HepG2 (cell line): ENCODE measurements around the gene MED25. TPM values are rescaled to one million over a fixed set of nuclear protein-coding genes. Genes with fewer than 3 reads are reported as not detected.

Experiments
- ARNT ChIP-seq: fragments of 450-650 bp; IDR thresholded peaks from 2 replicates; pipeline ENCODE4 v1.6.1; 2017
- ASH2L ChIP-seq: fragments of 300-600, 200-600 bp; sonication (generic); IDR thresholded peaks from 2 replicates; pipeline ENCODE4 v1.7.0; 2017; ENCODE audit warnings: low read depth, mild to moderate bottlenecking, moderate library complexity, mixed read lengths, low read length; ENCODE audit not compliant: insufficient read length
- CSRNP1 ChIP-seq: sonication (generic); formaldehyde crosslinking; IDR thresholded peaks from 2 replicates; pipeline ENCODE4 v1.8.1; 2023; ENCODE audit warnings: mild to moderate bottlenecking, missing genetic modification reagents
- DNMT3B ChIP-seq: conservative IDR thresholded peaks from 2 replicates; pipeline ENCODE4 v1.6.1; 2016; ENCODE audit warnings: missing biosample characterization, control low read depth
- HHEX ChIP-seq: IDR thresholded peaks from 2 replicates; pipeline ENCODE4 v1.6.1; 2016; ENCODE audit warnings: control low read depth
- HIVEP1 ChIP-seq: sonication (generic); formaldehyde crosslinking; IDR thresholded peaks from 2 replicates; pipeline ENCODE4 v1.4.0; 2020; ENCODE audit warnings: mild to moderate bottlenecking, missing genetic modification reagents
- HOXA9 ChIP-seq: sonication (generic); formaldehyde crosslinking; IDR thresholded peaks from 2 replicates; pipeline ENCODE4 v1.8.1; 2022; ENCODE audit warnings: missing genetic modification reagents, mild to moderate bottlenecking, moderate library complexity, borderline replicate concordance
- ISL2 ChIP-seq: sonication (generic); formaldehyde crosslinking; IDR thresholded peaks from 2 replicates; pipeline ENCODE4 v1.5.0; 2020; ENCODE audit warnings: missing genetic modification reagents
- JARID2 ChIP-seq: sonication (generic); formaldehyde crosslinking; IDR thresholded peaks from 2 replicates; pipeline ENCODE4 v1.8.1; 2023; ENCODE audit warnings: missing genetic modification reagents, inconsistent platforms; ENCODE audit not compliant: insufficient replicate concordance
- KDM5B ChIP-seq: sonication (generic); formaldehyde crosslinking; IDR thresholded peaks from 2 replicates; pipeline ENCODE4 v1.4.0; 2020; ENCODE audit warnings: missing genetic modification reagents, mild to moderate bottlenecking, borderline replicate concordance
- KLF15 ChIP-seq: sonication (generic); formaldehyde crosslinking; IDR thresholded peaks from 2 replicates; pipeline ENCODE4 v1.8.1; 2023; ENCODE audit warnings: borderline replicate concordance, mild to moderate bottlenecking, inconsistent platforms, missing genetic modification reagents, mixed read lengths
- MAFG ChIP-seq: sonication (generic); formaldehyde crosslinking; IDR thresholded peaks from 2 replicates; pipeline ENCODE4 v1.5.1; 2020; ENCODE audit warnings: mild to moderate bottlenecking, missing genetic modification reagents
- MED8 ChIP-seq: sonication (generic); formaldehyde crosslinking; IDR thresholded peaks from 2 replicates; pipeline ENCODE4 v1.8.1; 2023; ENCODE audit warnings: mild to moderate bottlenecking, missing genetic modification reagents; ENCODE audit not compliant: insufficient replicate concordance
- MXD4 ChIP-seq: IDR thresholded peaks from 2 replicates; pipeline ENCODE4 v1.6.1; 2016; ENCODE audit warnings: mild to moderate bottlenecking, missing biosample characterization, missing genetic modification reagents
- MYPOP ChIP-seq: sonication (generic); formaldehyde crosslinking; IDR thresholded peaks from 2 replicates; pipeline ENCODE4 v1.8.1; 2023; ENCODE audit warnings: mild to moderate bottlenecking, moderate library complexity, missing genetic modification reagents
- NR0B2 ChIP-seq: sonication (generic); formaldehyde crosslinking; IDR thresholded peaks from 2 replicates; pipeline ENCODE4 v1.4.0; 2020; ENCODE audit warnings: mild to moderate bottlenecking, missing genetic modification reagents
- RARA ChIP-seq: IDR thresholded peaks from 2 replicates; pipeline ENCODE4 v1.6.1; 2016; ENCODE audit warnings: missing genetic modification reagents, missing compliant biosample characterization
- SP140L ChIP-seq: sonication (generic); formaldehyde crosslinking; IDR thresholded peaks from 2 replicates; pipeline ENCODE4 v1.4.0; 2020; ENCODE audit warnings: missing genetic modification reagents, borderline replicate concordance
- TFE3 ChIP-seq: IDR thresholded peaks from 2 replicates; pipeline ENCODE4 v1.6.1; 2016
- ZNF10 ChIP-seq: sonication (generic); formaldehyde crosslinking; IDR thresholded peaks from 2 replicates; pipeline ENCODE4 v1.4.0; 2020; ENCODE audit warnings: mild to moderate bottlenecking, low read depth, missing genetic modification reagents, borderline replicate concordance
- ZNF160 ChIP-seq: sonication (generic); formaldehyde crosslinking; IDR thresholded peaks from 2 replicates; pipeline ENCODE4 v1.8.0; 2022; ENCODE audit warnings: mild to moderate bottlenecking, inconsistent platforms, missing genetic modification reagents
- ZNF282 ChIP-seq: fragments of 450-650 bp; IDR thresholded peaks from 2 replicates; pipeline ENCODE4 v1.6.1; 2018; ENCODE audit not compliant: partially characterized antibody
- ZNF446 ChIP-seq: sonication (generic); formaldehyde crosslinking; IDR thresholded peaks from 2 replicates; pipeline ENCODE4 v1.5.0; 2020; ENCODE audit warnings: mild to moderate bottlenecking, missing genetic modification reagents
- ZNF747 ChIP-seq: sonication (generic); formaldehyde crosslinking; IDR thresholded peaks from 2 replicates; pipeline ENCODE4 v1.8.1; 2023; ENCODE audit warnings: missing genetic modification reagents, mild to moderate bottlenecking, borderline replicate concordance
- ZNF766 ChIP-seq: sonication (generic); formaldehyde crosslinking; IDR thresholded peaks from 2 replicates; pipeline ENCODE4 v1.5.0; 2020; ENCODE audit warnings: missing genetic modification reagents, borderline replicate concordance
- polyA plus RNA-seq, 8 experiments: library from polyadenylated mRNA; depleted of rRNA in 3 of 8; stranded (reverse) in 7 of 8; unstranded in 1 of 8; fragments of >200 nt; fragmentation: Illumina TruSeq in 4 of 8; extraction: Trizol in 4 of 8; gene quantifications; 2 replicates each; pipeline versions ENCODE4 v1.2.1 to v1.2.3, GENCODE V29; 2011 to 2016; ENCODE audit warnings: low read depth in 4 of 8, missing spikeins in 1 of 8, mixed read lengths in 1 of 8; ENCODE audit not compliant: insufficient read depth in 1 of 8
- total RNA-seq, 5 experiments: library from RNA; depleted of rRNA; stranded (reverse); fragments of >200 nt; fragmentation: Illumina TruSeq; extraction: Trizol; gene quantifications; 2 replicates each; pipeline ENCODE4 v1.2.3, GENCODE V29; 2016; ENCODE audit warnings: low read depth in 1 of 5

Gene MED25
- total and polyA plus RNA-seq, 2 of the 13 experiments (the other 11 are each of a cell fraction or from before 2014, with no cell fraction given) = 11.1 to 15.1 TPM

GRCh38 chr19:49877020-49877878 lies 59.2 kb downstream of the MED25 start, which contains the start of the genes AKT1S1 and TBC1D17 (continued):
- TF ChIP-seq JARID2 (no peak), SP140L (CRISPR knock-in tag) (no peak), TFE3 (peak; percentile 93), HIVEP1 (CRISPR knock-in tag) (no peak), MED8 (no peak), ZNF10 (CRISPR knock-in tag) (no peak), MAFG (CRISPR knock-in tag) (no peak), RARA (CRISPR knock-in tag) (no peak), HOXA9 (CRISPR knock-in tag) (no peak), ISL2 (no peak; the same call in 1 of the 2 replicates), KDM5B (CRISPR knock-in tag) (no peak; the same call in 1 of the 2 replicates), ZNF747 (CRISPR knock-in tag) (peak; percentile 54; the same call in 1 of the 2 replicates), CSRNP1 (CRISPR knock-in tag) (no peak), ZNF446 (CRISPR knock-in tag) (no peak), HHEX (CRISPR knock-in tag) (no peak), DNMT3B (CRISPR knock-in tag) (no peak), ARNT (no peak), ZNF282 (no peak), KLF15 (CRISPR knock-in tag) (no peak), ASH2L (peak; percentile 20), ZNF766 (CRISPR knock-in tag) (no peak), NR0B2 (CRISPR knock-in tag) (no peak), ZNF160 (CRISPR knock-in tag) (no peak), MYPOP (CRISPR knock-in tag) (0 out of 2 replicates have a peak, but pooled peaks have one; percentile 46), MXD4 (peak; percentile 32; the same call in 1 of the 2 replicates)
